Measurements from ENCODE around the gene LRRC2. TPM values are rescaled to one million over a fixed set of nuclear protein-coding genes. Genes with fewer than 3 reads are reported as not detected.

The LRRC2 gene
- total and polyA plus RNA-seq, 9 of the 15 experiments (the other 6 are each of a cell fraction or from before 2014, with no cell fraction given), result 0.01 to 0.04 (median 0.03) TPM; not detected in 5

DNA sequence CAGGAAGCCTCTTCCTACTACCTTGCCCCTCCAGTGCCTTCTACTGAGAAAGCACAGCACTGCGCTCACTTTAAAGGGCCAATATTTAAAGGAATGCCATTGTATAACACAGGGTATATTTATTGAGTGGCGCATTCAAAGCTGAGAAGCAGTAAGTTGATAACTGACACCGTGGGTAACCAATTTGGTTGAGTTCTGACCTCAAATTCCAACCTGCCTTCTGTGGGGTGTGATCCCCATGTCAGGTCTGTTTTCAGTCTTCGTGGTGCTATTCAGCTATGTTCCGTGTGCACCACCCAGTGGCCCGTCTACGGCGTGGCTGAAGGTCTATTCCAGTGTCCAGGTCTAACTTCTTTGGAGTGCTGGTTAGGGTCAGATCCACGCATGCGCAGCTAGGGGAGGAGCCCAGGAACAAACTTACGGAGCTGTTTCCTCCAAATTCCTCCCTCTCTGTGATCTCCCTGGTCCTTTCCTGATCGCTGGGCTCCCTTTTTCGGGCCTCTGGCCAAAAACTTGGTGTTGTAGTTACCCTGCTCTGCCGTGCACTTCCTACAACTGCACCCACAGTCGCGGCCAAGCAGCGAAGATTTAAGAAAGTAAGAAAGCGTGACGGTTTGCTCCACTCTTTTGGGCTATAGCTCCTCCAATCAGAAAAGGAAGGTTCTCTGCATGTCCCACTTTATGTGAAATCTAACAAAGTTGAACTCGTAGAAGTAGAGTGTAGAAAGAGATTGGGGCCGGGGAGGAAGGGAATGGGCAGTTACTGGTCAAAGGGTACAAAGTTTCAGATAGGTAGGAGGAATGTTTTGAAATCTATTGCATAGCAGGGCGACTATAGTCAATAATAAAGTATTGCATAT is 7.7 kb downstream of the LRRC2 start (continued):
- TF ChIP-seq U2AF2 (optimal IDR thresholded peaks at IDR 0.05; ENCODE audit: low read depth, low read length) (no peak), CBX3 (IDR thresholded peaks at IDR 0.05; ENCODE audit: borderline replicate concordance in 1 of 2, low read length in 2 of 2) (peak in 1 of 2 experiments; percentile 72; a peak in 2 of 3 replicates), ARHGAP35 (IDR thresholded peaks at IDR 0.05; ENCODE audit: partially characterized antibody) (peak; percentile 50), ZNF830 (CRISPR knock-in tag; IDR thresholded peaks at IDR 0.05) (no peak), POLR2B (IDR thresholded peaks at IDR 0.05; ENCODE audit: low read depth, partially characterized antibody) (peak; percentile 67), ZNF174 (CRISPR knock-in tag; IDR thresholded peaks at IDR 0.05) (no peak), C11orf30 (IDR thresholded peaks at IDR 0.05; ENCODE audit: low read depth) (no peak), PHF20 (IDR thresholded peaks at IDR 0.05; ENCODE audit: partially characterized antibody) (no peak), ZNF134 (CRISPR knock-in tag; conservative IDR thresholded peaks at IDR 0.05) (no peak), SPI1 (IDR thresholded peaks at IDR 0.05; ENCODE audit: borderline replicate concordance, low read depth, low read length) (no peak), PTBP1 (IDR thresholded peaks at IDR 0.05; ENCODE audit: low read depth, low read length) (no peak), ZFP1 (CRISPR knock-in tag; IDR thresholded peaks at IDR 0.05) (peak; percentile 60; the same call in 1 of the 2 replicates), POLR2G (IDR thresholded peaks at IDR 0.05; ENCODE audit: low read depth, low read length) (no peak), EGR1 (conservative IDR thresholded peaks at IDR 0.05) (no peak), BCL6 (CRISPR knock-in tag; IDR thresholded peaks at IDR 0.05) (no peak)
- TF ChIP-seq, protein P1, sequence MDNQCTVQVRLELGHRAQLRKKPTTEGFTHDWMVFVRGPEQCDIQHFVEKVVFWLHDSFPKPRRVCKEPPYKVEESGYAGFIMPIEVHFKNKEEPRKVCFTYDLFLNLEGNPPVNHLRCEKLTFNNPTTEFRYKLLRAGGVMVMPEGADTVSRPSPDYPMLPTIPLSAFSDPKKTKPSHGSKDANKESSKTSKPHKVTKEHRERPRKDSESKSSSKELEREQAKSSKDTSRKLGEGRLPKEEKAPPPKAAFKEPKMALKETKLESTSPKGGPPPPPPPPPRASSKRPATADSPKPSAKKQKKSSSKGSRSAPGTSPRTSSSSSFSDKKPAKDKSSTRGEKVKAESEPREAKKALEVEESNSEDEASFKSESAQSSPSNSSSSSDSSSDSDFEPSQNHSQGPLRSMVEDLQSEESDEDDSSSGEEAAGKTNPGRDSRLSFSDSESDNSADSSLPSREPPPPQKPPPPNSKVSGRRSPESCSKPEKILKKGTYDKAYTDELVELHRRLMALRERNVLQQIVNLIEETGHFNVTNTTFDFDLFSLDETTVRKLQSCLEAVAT (IDR thresholded peaks at IDR 0.05), result 0 out of 4 replicates have a peak, but pooled peaks of 1 of the 2 experiments have one; percentile 32
- TF ChIP-seq, protein P2, sequence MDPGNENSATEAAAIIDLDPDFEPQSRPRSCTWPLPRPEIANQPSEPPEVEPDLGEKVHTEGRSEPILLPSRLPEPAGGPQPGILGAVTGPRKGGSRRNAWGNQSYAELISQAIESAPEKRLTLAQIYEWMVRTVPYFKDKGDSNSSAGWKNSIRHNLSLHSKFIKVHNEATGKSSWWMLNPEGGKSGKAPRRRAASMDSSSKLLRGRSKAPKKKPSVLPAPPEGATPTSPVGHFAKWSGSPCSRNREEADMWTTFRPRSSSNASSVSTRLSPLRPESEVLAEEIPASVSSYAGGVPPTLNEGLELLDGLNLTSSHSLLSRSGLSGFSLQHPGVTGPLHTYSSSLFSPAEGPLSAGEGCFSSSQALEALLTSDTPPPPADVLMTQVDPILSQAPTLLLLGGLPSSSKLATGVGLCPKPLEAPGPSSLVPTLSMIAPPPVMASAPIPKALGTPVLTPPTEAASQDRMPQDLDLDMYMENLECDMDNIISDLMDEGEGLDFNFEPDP (CRISPR knock-in tag; IDR thresholded peaks at IDR 0.05), result no peak
- TF ChIP-seq, protein P3, sequence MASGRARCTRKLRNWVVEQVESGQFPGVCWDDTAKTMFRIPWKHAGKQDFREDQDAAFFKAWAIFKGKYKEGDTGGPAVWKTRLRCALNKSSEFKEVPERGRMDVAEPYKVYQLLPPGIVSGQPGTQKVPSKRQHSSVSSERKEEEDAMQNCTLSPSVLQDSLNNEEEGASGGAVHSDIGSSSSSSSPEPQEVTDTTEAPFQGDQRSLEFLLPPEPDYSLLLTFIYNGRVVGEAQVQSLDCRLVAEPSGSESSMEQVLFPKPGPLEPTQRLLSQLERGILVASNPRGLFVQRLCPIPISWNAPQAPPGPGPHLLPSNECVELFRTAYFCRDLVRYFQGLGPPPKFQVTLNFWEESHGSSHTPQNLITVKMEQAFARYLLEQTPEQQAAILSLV (tag; IDR thresholded peaks at IDR 0.05), result no peak
- TF ChIP-seq, protein P4, sequence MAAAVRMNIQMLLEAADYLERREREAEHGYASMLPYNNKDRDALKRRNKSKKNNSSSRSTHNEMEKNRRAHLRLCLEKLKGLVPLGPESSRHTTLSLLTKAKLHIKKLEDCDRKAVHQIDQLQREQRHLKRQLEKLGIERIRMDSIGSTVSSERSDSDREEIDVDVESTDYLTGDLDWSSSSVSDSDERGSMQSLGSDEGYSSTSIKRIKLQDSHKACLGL (CRISPR knock-in tag; IDR thresholded peaks at IDR 0.05; ENCODE audit: borderline replicate concordance, poor library complexity, severe bottlenecking), result peak; percentile 16
- TF ChIP-seq, protein P5, sequence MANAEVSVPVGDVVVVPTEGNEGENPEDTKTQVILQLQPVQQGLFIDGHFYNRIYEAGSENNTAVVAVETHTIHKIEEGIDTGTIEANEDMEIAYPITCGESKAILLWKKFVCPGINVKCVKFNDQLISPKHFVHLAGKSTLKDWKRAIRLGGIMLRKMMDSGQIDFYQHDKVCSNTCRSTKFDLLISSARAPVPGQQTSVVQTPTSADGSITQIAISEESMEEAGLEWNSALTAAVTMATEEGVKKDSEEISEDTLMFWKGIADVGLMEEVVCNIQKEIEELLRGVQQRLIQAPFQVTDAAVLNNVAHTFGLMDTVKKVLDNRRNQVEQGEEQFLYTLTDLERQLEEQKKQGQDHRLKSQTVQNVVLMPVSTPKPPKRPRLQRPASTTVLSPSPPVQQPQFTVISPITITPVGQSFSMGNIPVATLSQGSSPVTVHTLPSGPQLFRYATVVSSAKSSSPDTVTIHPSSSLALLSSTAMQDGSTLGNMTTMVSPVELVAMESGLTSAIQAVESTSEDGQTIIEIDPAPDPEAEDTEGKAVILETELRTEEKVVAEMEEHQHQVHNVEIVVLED (CRISPR knock-in tag; IDR thresholded peaks at IDR 0.05), result no peak
